ENCODE data around the gene SELENOS. TPM values are rescaled to one million over a fixed set of nuclear protein-coding genes. Genes with fewer than 3 reads are reported as not detected.

Gene SELENOS
- total and polyA plus RNA-seq, 2 donors (not counting 3 experiments of a cell fraction or from before 2014, with no cell fraction given), result 70.4 to 101 TPM

DNA sequence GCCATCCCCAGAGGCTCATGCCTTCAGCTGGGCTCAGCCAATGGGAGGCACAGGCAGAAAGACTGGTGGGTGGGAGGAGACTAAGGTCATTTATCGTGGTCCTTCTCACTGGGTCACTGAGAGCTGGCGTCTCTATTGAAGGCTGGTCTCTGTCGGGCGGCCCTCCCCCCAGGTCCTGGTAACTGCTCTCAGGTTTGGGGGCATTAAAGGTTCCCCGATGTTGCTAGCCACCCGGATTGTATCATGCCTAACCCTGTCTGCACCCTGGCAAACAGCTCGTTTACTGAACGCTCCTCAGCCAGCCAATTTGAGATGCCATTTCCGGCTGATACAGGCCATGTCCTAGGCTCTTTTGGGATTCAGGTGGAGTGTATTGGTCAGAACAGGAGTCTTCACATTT lies 10.5 kb downstream of the SELENOS start:
- H3K4me3 ChIP-seq (replicated peaks in 1 of 3; ENCODE audit: insufficient read depth in 1 of 3, low read depth in 1 of 3, low read length in 3 of 3), result no peak overlapping the region
- H3K27me3 ChIP-seq (ENCODE audit: control insufficient read depth in 2 of 2, insufficient read depth in 2 of 2, low read length in 2 of 2), result peaks cover 0 to 1% of the 10 kb centered on the region in 2 experiments
- no peak overlapping the region for H2AFZ ChIP-seq (ENCODE audit: low read depth, low read length)
- CTCF ChIA-PET, result interaction anchor here (1.1 to 2.1 kb wide), 3 partner anchors 9 to 258 kb away, joined by 3 to 7 read pairs (median 7); no protein-coding TSS in a partner anchor
- POLR2A ChIA-PET, result interaction anchor here (1.0 kb wide), 1 partner anchor 9 kb away, joined by 3 read pairs; no protein-coding TSS in a partner anchor
- DNase-seq (ENCODE audit: low read depth, low spot score) (no peak), FAIRE-seq (no peak)
- peaks cover 12% of the 10 kb centered on the region for H3K4me1 ChIP-seq (ENCODE audit: control insufficient read depth, extremely low read depth, insufficient read depth, low read length)
- peaks cover 2 to 8% of the 10 kb centered on the region in 2 experiments for H3K36me3 ChIP-seq (ENCODE audit: control insufficient read depth in 2 of 2, extremely low read depth in 1 of 2, insufficient read depth in 2 of 2, low read length in 2 of 2)
- intact Hi-C loops (cut with micrococcal nuclease), result no loop called here
- H3K79me2 ChIP-seq (ENCODE audit: control insufficient read depth, insufficient read depth, low read length), result no peaks in the 10 kb centered on the region
- BruUV-seq (replicated peaks), result no TSS peak
- dilution Hi-C loops (cut with MboI; ENCODE audit: extremely low pct_ligation_motif_present, low sequenced_read_pairs), result no loop called here
- H3K9me1 ChIP-seq (replicated peaks; ENCODE audit: control insufficient read depth, extremely low read depth, insufficient read depth, low read length), result no peaks in the 10 kb centered on the region
- no peaks in the 10 kb centered on the region for H4K20me1 ChIP-seq (replicated peaks; ENCODE audit: control insufficient read depth, extremely low read depth, insufficient read depth, low read length)
- H3K4me2 ChIP-seq (ENCODE audit: insufficient read depth, low read length), result no peak overlapping the region
- H3K9me3 ChIP-seq (replicated peaks; ENCODE audit: control insufficient read depth, insufficient read depth, low read length), result no peaks in the 10 kb centered on the region
- no peak overlapping the region for H3K9ac ChIP-seq (replicated peaks; ENCODE audit: extremely low read depth, insufficient read depth, low read length)
- no peak overlapping the region for H3K27ac ChIP-seq (ENCODE audit: insufficient read depth, low read depth, low read length)
- TF ChIP-seq POLR2A (IDR thresholded peaks at IDR 0.05; ENCODE audit: low read depth, low read length), result no peak

DNA sequence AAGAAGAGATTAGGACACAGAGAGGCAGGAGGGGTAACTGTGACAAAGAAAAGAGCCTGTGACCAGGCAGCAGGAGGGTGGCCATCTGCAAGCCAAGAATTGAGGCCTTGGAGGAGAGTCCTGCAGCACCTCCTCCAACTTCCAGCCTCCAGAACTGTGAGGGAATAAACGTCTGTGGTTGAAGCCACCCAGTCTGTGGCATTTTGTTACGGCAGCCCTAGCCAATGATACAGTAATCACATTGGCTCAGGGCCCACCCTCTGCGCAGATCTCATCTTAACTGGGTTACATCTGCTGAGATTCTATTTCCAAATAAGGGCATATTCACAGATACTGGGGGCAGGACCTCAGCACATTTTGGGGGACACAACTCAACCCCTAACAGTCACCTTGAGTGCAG lies 11.3 kb downstream of the SELENOS start:
- ChIA-PET CTCF (no interaction called here), POLR2A (no interaction called here)
- Histone ChIP-seq H3K9me3 (replicated peaks; ENCODE audit: control insufficient read depth, insufficient read depth, low read length) (no peaks in the 10 kb centered on the region), H3K27ac (ENCODE audit: insufficient read depth, low read depth, low read length) (no peak overlapping the region), H3K4me2 (ENCODE audit: insufficient read depth, low read length) (no peak overlapping the region), H2AFZ (ENCODE audit: low read depth, low read length) (no peak overlapping the region), H3K36me3 (ENCODE audit: control insufficient read depth in 2 of 2, extremely low read depth in 1 of 2, insufficient read depth in 2 of 2, low read length in 2 of 2) (peaks cover 2 to 4% of the 10 kb centered on the region in 2 experiments), H3K4me1 (ENCODE audit: control insufficient read depth, extremely low read depth, insufficient read depth, low read length) (peaks cover 12% of the 10 kb centered on the region), H3K4me3 (replicated peaks in 1 of 3; ENCODE audit: insufficient read depth in 1 of 3, low read depth in 1 of 3, low read length in 3 of 3) (no peak overlapping the region), H3K9ac (replicated peaks; ENCODE audit: extremely low read depth, insufficient read depth, low read length) (no peak overlapping the region), H3K79me2 (ENCODE audit: control insufficient read depth, insufficient read depth, low read length) (no peaks in the 10 kb centered on the region), H3K9me1 (replicated peaks; ENCODE audit: control insufficient read depth, extremely low read depth, insufficient read depth, low read length) (no peaks in the 10 kb centered on the region), H3K27me3 (ENCODE audit: control insufficient read depth in 2 of 2, insufficient read depth in 2 of 2, low read length in 2 of 2) (peaks cover 0 to 2% of the 10 kb centered on the region in 2 experiments), H4K20me1 (replicated peaks; ENCODE audit: control insufficient read depth, extremely low read depth, insufficient read depth, low read length) (no peaks in the 10 kb centered on the region)
- DNase-seq (ENCODE audit: low read depth, low spot score) (no peak), FAIRE-seq (no peak)
- TF ChIP-seq GATA2 (IDR thresholded peaks at IDR 0.05; ENCODE audit: insufficient read depth, insufficient read length, low read depth, low read length), result no peak
- TF ChIP-seq, protein P1, sequence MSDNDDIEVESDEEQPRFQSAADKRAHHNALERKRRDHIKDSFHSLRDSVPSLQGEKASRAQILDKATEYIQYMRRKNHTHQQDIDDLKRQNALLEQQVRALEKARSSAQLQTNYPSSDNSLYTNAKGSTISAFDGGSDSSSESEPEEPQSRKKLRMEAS (IDR thresholded peaks at IDR 0.05; ENCODE audit: insufficient read depth, insufficient read length), result no peak
- TF ChIP-seq EZH2 (IDR thresholded peaks at IDR 0.05; ENCODE audit: borderline replicate concordance, low read depth, low read length, severe bottlenecking), result no peak
- TF ChIP-seq JUN (IDR thresholded peaks at IDR 0.05; ENCODE audit: borderline replicate concordance, insufficient read depth, insufficient read length, low read depth), result no peak
- no peak for TF ChIP-seq POLR2A (IDR thresholded peaks at IDR 0.05; ENCODE audit: low read depth, low read length)
- TF ChIP-seq POLR2AphosphoS5 (IDR thresholded peaks at IDR 0.05; ENCODE audit: insufficient read depth, low read depth, low read length), result no peak
- TF ChIP-seq MYC (IDR thresholded peaks at IDR 0.05; ENCODE audit: low read depth, low read length), result no peak
- TF ChIP-seq, protein P2, sequence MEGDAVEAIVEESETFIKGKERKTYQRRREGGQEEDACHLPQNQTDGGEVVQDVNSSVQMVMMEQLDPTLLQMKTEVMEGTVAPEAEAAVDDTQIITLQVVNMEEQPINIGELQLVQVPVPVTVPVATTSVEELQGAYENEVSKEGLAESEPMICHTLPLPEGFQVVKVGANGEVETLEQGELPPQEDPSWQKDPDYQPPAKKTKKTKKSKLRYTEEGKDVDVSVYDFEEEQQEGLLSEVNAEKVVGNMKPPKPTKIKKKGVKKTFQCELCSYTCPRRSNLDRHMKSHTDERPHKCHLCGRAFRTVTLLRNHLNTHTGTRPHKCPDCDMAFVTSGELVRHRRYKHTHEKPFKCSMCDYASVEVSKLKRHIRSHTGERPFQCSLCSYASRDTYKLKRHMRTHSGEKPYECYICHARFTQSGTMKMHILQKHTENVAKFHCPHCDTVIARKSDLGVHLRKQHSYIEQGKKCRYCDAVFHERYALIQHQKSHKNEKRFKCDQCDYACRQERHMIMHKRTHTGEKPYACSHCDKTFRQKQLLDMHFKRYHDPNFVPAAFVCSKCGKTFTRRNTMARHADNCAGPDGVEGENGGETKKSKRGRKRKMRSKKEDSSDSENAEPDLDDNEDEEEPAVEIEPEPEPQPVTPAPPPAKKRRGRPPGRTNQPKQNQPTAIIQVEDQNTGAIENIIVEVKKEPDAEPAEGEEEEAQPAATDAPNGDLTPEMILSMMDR (IDR thresholded peaks at IDR 0.05; ENCODE audit: extremely low read depth in 1 of 2, insufficient read depth in 1 of 2, low read depth in 1 of 2, low read length in 2 of 2), result no peak
- no peak for TF ChIP-seq FOS (IDR thresholded peaks at IDR 0.05; ENCODE audit: borderline replicate concordance, insufficient read depth, low read length)
- intact Hi-C loops (cut with micrococcal nuclease), result no loop called here
- no TSS peak for BruUV-seq (replicated peaks)
- dilution Hi-C loops (cut with MboI; ENCODE audit: extremely low pct_ligation_motif_present, low sequenced_read_pairs), result no loop called here
